Measurements from ENCODE around the gene CMTR1.

Gene CMTR1

DNA sequence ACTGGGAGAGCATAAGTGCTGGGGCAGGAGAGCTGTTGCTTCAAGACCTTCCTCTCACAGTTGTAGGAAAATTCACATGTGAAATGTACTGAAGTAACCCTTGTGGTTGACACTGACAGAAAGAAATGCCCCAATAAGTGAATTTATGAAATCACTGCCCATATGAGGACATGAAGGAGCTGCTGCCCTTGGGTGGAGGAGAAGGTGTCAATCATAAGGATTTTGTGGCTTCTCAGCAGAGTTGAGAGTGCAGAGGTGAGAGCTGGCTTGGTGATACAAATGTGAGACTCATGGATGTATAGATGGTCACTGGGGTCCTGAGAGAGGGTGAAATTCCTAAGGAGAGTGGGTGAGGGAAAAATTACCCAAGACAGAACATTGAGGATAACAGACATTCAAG is 33.9 kb upstream of the CMTR1 start:
- TF ChIP-seq, protein P1, sequence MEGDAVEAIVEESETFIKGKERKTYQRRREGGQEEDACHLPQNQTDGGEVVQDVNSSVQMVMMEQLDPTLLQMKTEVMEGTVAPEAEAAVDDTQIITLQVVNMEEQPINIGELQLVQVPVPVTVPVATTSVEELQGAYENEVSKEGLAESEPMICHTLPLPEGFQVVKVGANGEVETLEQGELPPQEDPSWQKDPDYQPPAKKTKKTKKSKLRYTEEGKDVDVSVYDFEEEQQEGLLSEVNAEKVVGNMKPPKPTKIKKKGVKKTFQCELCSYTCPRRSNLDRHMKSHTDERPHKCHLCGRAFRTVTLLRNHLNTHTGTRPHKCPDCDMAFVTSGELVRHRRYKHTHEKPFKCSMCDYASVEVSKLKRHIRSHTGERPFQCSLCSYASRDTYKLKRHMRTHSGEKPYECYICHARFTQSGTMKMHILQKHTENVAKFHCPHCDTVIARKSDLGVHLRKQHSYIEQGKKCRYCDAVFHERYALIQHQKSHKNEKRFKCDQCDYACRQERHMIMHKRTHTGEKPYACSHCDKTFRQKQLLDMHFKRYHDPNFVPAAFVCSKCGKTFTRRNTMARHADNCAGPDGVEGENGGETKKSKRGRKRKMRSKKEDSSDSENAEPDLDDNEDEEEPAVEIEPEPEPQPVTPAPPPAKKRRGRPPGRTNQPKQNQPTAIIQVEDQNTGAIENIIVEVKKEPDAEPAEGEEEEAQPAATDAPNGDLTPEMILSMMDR (IDR thresholded peaks at IDR 0.05): no peak

DNA sequence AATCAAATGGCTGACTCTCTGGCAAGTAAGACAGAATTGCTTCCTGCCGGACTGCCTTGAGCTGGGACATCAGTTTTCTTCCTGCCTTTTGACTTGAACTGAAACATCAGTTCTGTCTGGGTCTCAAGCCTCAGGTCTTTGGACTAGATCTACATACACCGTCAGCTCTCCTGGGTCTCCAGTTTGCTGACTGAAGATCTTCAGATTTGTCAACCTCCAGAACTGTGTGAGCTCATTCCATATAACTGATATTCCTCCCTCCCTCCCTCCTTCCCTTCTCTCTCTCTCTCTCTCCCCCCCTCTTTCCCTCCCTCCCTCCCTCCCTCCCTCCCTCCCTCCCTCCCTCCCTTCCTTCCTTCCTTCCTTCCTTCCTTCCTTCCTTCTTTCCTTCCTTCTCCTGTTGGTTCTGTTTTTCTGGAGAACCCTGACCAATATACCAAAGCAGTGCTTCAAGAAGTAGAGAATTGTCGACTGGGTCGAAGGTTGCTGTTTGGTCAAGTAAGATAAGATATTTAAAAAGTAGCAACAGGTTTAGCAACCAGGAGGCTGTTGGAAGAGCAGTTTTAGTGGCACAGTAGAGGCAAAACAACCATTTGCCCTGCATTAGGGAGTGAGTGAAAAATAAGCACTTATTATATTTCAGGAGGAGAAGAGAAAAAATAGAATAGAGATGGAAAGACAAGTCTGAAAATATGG is 33.1 kb upstream of the CMTR1 start:
- TF ChIP-seq, protein P1 (IDR thresholded peaks at IDR 0.05): no peak

DNA sequence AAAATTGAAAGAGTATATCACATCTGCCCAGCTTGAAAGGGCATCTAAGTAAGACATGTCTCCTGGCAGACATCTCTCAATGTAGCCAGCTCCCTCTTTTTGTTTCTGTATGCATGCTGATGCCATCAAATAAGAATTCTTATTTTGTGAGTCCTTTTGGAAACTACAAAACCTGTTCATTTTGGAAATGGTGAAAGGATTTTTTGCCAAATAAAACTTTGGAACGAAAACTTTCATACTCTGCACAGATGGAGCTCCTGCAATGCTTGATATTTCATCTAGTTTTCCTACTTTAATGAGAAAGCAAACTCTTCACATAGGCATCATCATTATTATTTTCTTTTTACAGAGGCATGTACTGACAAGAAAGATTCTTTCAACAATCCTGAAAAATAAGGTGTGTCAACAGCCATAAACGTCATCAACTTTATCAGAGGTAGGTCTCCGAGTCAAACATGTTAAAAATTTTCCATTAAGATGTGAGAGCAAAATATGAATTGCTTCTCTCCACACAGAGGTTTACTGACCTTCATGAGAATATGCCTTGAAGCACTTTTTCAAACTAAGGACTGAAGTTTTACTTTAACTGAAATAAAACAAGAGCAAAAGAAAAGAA is 26.2 kb upstream of the CMTR1 start:
- TF ChIP-seq, protein P1 (IDR thresholded peaks at IDR 0.05): no peak

DNA sequence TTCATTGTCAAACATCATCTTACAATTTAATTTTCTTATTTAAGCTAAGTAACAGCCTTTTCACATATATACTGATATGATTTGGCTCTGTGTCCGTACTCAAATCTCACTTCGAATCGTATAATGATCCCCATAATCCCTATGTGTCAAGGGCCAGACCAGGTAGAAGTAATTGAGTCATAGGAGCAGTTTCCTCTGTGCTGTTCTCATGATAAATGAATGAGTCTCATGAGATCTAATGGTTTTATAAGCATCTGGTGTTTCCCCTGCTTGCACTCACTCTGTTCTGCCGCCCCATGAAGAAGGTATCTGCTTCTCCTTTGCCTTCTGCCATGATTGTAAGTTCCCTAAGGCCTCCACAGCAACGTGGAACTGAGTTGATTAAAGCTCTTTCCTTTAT is 25.1 kb upstream of the CMTR1 start:
- TF ChIP-seq, protein P1 (IDR thresholded peaks at IDR 0.05): no peak

DNA sequence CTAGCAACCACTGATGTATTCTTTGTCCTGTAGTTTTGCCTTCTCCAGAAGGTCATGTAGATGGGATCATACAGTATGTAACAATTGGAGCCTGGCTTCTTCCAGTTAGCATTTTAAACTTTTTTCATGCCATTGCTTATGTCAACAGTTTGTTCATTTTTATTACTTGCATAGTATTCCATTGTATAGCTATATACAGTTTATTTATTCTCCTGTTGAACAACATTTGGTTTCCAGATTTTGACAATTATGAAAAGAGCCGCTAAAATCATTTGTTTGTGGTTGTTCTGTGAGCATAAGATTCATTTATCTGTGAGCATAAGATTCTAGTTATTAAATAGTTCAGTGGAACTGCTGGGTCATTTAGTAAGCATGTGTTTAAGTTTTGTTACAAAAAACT is 23.5 kb upstream of the CMTR1 start:
- TF ChIP-seq, protein P1 (IDR thresholded peaks at IDR 0.05): no peak

DNA sequence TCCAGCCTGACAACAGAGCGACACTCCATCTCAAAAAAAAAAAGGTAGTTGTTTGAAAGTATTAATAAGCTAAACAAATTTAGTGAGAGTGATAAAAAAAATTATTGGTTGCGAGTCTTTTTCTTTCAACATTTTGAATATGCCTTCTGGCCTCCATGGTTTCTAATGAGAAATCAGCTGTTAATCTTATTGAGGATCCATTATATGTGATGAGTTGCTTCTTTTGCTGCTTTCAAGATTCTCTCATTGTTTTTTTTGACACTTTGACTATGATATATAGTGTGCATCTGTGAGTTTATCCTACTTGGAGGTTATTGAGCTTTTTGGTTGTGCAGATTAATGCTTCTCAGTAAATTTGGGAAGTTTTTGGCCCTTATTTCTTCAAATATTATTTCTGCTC is 15.6 kb upstream of the CMTR1 start:
- TF ChIP-seq, protein P1 (IDR thresholded peaks at IDR 0.05): no peak

DNA sequence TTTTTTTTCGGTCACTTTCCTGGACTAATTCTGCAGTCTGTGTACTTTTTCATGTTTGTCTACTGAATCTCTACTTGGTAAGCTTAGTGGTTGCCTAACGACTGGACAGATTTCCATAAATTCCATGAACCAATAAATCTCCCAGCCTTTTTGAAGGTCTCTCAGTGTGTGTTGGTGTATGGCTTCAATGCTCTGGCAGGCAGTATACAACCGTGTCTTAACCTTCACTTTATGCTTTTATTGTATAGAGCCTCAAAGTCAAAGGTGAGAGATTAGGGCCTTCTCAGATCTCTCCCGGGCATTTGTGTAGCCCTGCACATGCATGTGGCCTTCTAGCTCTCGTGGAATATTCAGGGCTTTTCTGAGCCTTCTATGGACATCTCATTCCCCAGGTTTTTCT is 14.3 kb upstream of the CMTR1 start:
- TF ChIP-seq, protein P1 (IDR thresholded peaks at IDR 0.05): no peak

Measured in LNCAP (cell line).